EH (cell line): Measurements from ENCODE around the gene CTNNBIP1.

ENCODE experiments used
- DNase-seq: peaks from one replicate; pipeline ENCODE4 v3.0.0-alpha.2; 2015; ENCODE audit warnings: low read depth

Gene CTNNBIP1

GRCh38 chr1:9853249-9853595 lies 56.8 kb downstream of the CTNNBIP1 start:
- no peak for DNase-seq

GRCh38 chr1:9852410-9853248 lies 57.4 kb downstream of the CTNNBIP1 start:
- DNase-seq = peak; percentile 82

- no peak for DNase-seq
These were observed 58.1 kb downstream of the CTNNBIP1 start for GRCh38 chr1:9852004-9852403.

GRCh38 chr1:9850442-9851162 lies 59.5 kb downstream of the CTNNBIP1 start:
- DNase-seq = no peak

- DNase-seq = no peak
These were observed 60.2 kb downstream of the CTNNBIP1 start for GRCh38 chr1:9849691-9850441.

GRCh38 chr1:9848022-9848421 lies 62.0 kb downstream of the CTNNBIP1 start:
- DNase-seq = no peak

- DNase-seq = no peak
These were observed 62.8 kb downstream of the CTNNBIP1 start for GRCh38 chr1:9847269-9847668.

GRCh38 chr1:9846611-9847171 lies 63.4 kb downstream of the CTNNBIP1 start:
- no peak for DNase-seq

GRCh38 chr1:9845914-9846313 lies 64.2 kb downstream of the CTNNBIP1 start:
- no peak for DNase-seq

- DNase-seq = no peak
These were observed 65.3 kb downstream of the CTNNBIP1 start for GRCh38 chr1:9844756-9845155.

- no peak for DNase-seq
These were observed 66.0 kb downstream of the CTNNBIP1 start for GRCh38 chr1:9844106-9844505.

GRCh38 chr1:9843576-9843945 lies 66.5 kb downstream of the CTNNBIP1 start:
- DNase-seq = no peak

- DNase-seq = no peak
These were observed 67.1 kb downstream of the CTNNBIP1 start for GRCh38 chr1:9842781-9843575.

GRCh38 chr1:9842073-9842711 lies 67.9 kb downstream of the CTNNBIP1 start:
- DNase-seq = no peak

GRCh38 chr1:9841460-9841859 lies 68.6 kb downstream of the CTNNBIP1 start:
- DNase-seq = no peak

GRCh38 chr1:9840176-9840575 lies 69.9 kb downstream of the CTNNBIP1 start:
- no peak for DNase-seq

- DNase-seq = no peak
These were observed 71.1 kb downstream of the CTNNBIP1 start for GRCh38 chr1:9838946-9839345.

GRCh38 chr1:9836632-9836960 lies 73.5 kb downstream of the CTNNBIP1 start:
- no peak for DNase-seq

GRCh38 chr1:9835758-9836631 lies 74.1 kb downstream of the CTNNBIP1 start:
- peak; percentile 49 for DNase-seq

GRCh38 chr1:9835404-9835757 lies 74.7 kb downstream of the CTNNBIP1 start:
- DNase-seq = no peak
